ENCODE measurements around the gene ZC3H12D.
A peak's percentile ranks its signal among the peaks of the same experiment; 100 is the strongest.
"Not testable (repeated sequence)": the region's sequence is repeated elsewhere in the genome, so short reads cannot be mapped to it uniquely, and the experiment has no call there.

The ZC3H12D gene

GRCh38 chr6:149445573-149445972 lies 39.2 kb downstream of the ZC3H12D start:
- TF ChIP-seq OSR1 (CRISPR knock-in tag; IDR thresholded peaks at IDR 0.05) (no peak), ESRRG (CRISPR knock-in tag; IDR thresholded peaks at IDR 0.05) (no peak), ARNTL (CRISPR knock-in tag; IDR thresholded peaks at IDR 0.05; ENCODE audit: borderline replicate concordance, low read depth) (no peak), POU6F1 (CRISPR knock-in tag; IDR thresholded peaks at IDR 0.05; ENCODE audit: borderline replicate concordance, low read depth) (no peak)
- no peak for ATAC-seq

GRCh38 chr6:149445095-149445466 lies 39.7 kb downstream of the ZC3H12D start:
- TF ChIP-seq ZNF70 (CRISPR knock-in tag; IDR thresholded peaks at IDR 0.05) = no peak
- no peak for TF ChIP-seq TCF4 (CRISPR knock-in tag; IDR thresholded peaks at IDR 0.05; ENCODE audit: borderline replicate concordance)
- TF ChIP-seq TOX (CRISPR knock-in tag; IDR thresholded peaks at IDR 0.05; ENCODE audit: borderline replicate concordance) = no peak
- ATAC-seq = no peak

GRCh38 chr6:149444360-149445094 lies 40.3 kb downstream of the ZC3H12D start:
- ATAC-seq = not testable (repeated sequence)

- ATAC-seq = peak; percentile 63
- TF ChIP-seq CREB5 (CRISPR knock-in tag; IDR thresholded peaks at IDR 0.05; ENCODE audit: low read depth) (no peak), ZNF8 (CRISPR knock-in tag; IDR thresholded peaks at IDR 0.05) (no peak), CSRNP3 (CRISPR knock-in tag; IDR thresholded peaks at IDR 0.05) (no peak), OSR1 (CRISPR knock-in tag; IDR thresholded peaks at IDR 0.05) (no peak), PATZ1 (CRISPR knock-in tag; IDR thresholded peaks at IDR 0.05; ENCODE audit: borderline replicate concordance) (no peak), ZC3H10 (CRISPR knock-in tag; IDR thresholded peaks at IDR 0.05) (no peak), TCF4 (CRISPR knock-in tag; IDR thresholded peaks at IDR 0.05; ENCODE audit: borderline replicate concordance) (no peak), SNAI2 (CRISPR knock-in tag; IDR thresholded peaks at IDR 0.05) (no peak), TSHZ2 (CRISPR knock-in tag; IDR thresholded peaks at IDR 0.05) (no peak), ZNF70 (CRISPR knock-in tag; IDR thresholded peaks at IDR 0.05) (no peak), ESRRG (CRISPR knock-in tag; IDR thresholded peaks at IDR 0.05) (no peak), TOX (CRISPR knock-in tag; IDR thresholded peaks at IDR 0.05; ENCODE audit: borderline replicate concordance) (no peak), PPARA (CRISPR knock-in tag; IDR thresholded peaks at IDR 0.05; ENCODE audit: borderline replicate concordance) (no peak), POU6F1 (CRISPR knock-in tag; IDR thresholded peaks at IDR 0.05; ENCODE audit: borderline replicate concordance, low read depth) (no peak), GLIS3 (CRISPR knock-in tag; IDR thresholded peaks at IDR 0.05) (no peak)
These were observed 41.2 kb downstream of the ZC3H12D start for GRCh38 chr6:149443411-149444181.

All from SK-N-SH treated with all-trans-retinoic acid at 6 μM for 48 hours (cell line).